Gastroesophageal sphincter (tissue), 3 donors: ENCODE measurements around the gene TNFRSF11A.

Experiments used
- CTCF ChIP-seq, 4 experiments: fragments of 200-600 bp in 2 of 4; fragments of 450-650 bp in 2 of 4; sonication (generic) in 1 of 4; IDR thresholded peaks; one replicate each; pipeline ENCODE4 v1.5.1; 2017 to 2019; ENCODE audit warnings: antibody characterized with exemption in 4 of 4, mild to moderate bottlenecking in 2 of 4, moderate library complexity in 2 of 4
- EP300 ChIP-seq: sonication (generic); formaldehyde crosslinking; IDR thresholded peaks from one replicate; pipeline ENCODE4 v1.6.1; 2017; ENCODE audit warnings: antibody characterized with exemption, mild to moderate bottlenecking
- POLR2A ChIP-seq, 2 donors: fragments of 450-650 bp; IDR thresholded peaks; one replicate each; pipeline ENCODE4 v1.6.1; 2017; ENCODE audit warnings: antibody characterized with exemption in 2 of 2, mild to moderate bottlenecking in 2 of 2, moderate library complexity in 1 of 2
- POLR2AphosphoS5 ChIP-seq: sonication (generic); formaldehyde crosslinking; IDR thresholded peaks from one replicate; pipeline ENCODE4 v1.6.1; 2017; ENCODE audit warnings: antibody characterized with exemption

GRCh38 chr18:62438018-62438329 is 112.9 kb downstream of the TNFRSF11A start:
- TF ChIP-seq EP300 (no peak), CTCF (IDR thresholded peaks at IDR 0.05) (no peak), POLR2AphosphoS5 (no peak), POLR2A (IDR thresholded peaks at IDR 0.05) (peak in 1 of 2 donors; percentile 18)
